Measurements from ENCODE around the gene NDUFV3.
"Not testable (repeated sequence)": the region's sequence is repeated elsewhere in the genome, so short reads cannot be mapped to it uniquely, and the experiment has no call there.

The NDUFV3 gene

GRCh38 chr21:42933137-42933970 lies 40.2 kb downstream of the NDUFV3 start:
- in situ Hi-C loops (cut with HindIII; ENCODE audit: low sequenced_read_pairs): loop anchor here (10.0 kb wide), 1 partner anchor 59 kb away; the partner anchor contains the start of gene WDR4

- in situ Hi-C loops (cut with HindIII; ENCODE audit: low sequenced_read_pairs): loop anchor here (10.0 kb wide), 1 partner anchor 59 kb away; the partner anchor contains the start of gene WDR4
Measured at GRCh38 chr21:42933973-42934372, 40.9 kb downstream of the NDUFV3 start.

GRCh38 chr21:42936360-42936759 lies 43.3 kb downstream of the NDUFV3 start:
- in situ Hi-C loops (cut with HindIII; ENCODE audit: low sequenced_read_pairs): loop anchor here (10.0 kb wide), 1 partner anchor 62 kb away; the partner anchor contains the start of gene WDR4

- in situ Hi-C loops (cut with HindIII; ENCODE audit: low sequenced_read_pairs): loop anchor here (10.0 kb wide), 1 partner anchor 62 kb away; the partner anchor contains the start of gene WDR4
Measured at GRCh38 chr21:42937034-42937940, 44.2 kb downstream of the NDUFV3 start.

GRCh38 chr21:42937960-42938605 lies 45.0 kb downstream of the NDUFV3 start:
- in situ Hi-C loops (cut with HindIII; ENCODE audit: low sequenced_read_pairs): loop anchor here (10.0 kb wide), 1 partner anchor 63 kb away; the partner anchor contains the start of gene WDR4

GRCh38 chr21:42938606-42938995 lies 45.5 kb downstream of the NDUFV3 start:
- in situ Hi-C loops (cut with HindIII; ENCODE audit: low sequenced_read_pairs): loop anchor here (10.0 kb wide), 1 partner anchor 64 kb away; the partner anchor contains the start of gene WDR4

- in situ Hi-C loops (cut with HindIII; ENCODE audit: low sequenced_read_pairs): loop anchor here (10.0 kb wide), 1 partner anchor 65 kb away; the partner anchor contains the start of gene WDR4
Measured at GRCh38 chr21:42939582-42940413, 46.7 kb downstream of the NDUFV3 start.

- in situ Hi-C loops (cut with HindIII; ENCODE audit: low sequenced_read_pairs): no loop called here
Measured at GRCh38 chr21:42941696-42942085, 48.6 kb downstream of the NDUFV3 start.

- in situ Hi-C loops (cut with HindIII; ENCODE audit: low sequenced_read_pairs): no loop called here
Measured at GRCh38 chr21:42942244-42942643, 49.1 kb downstream of the NDUFV3 start.

- in situ Hi-C loops (cut with HindIII; ENCODE audit: low sequenced_read_pairs): not testable (repeated sequence)
Measured at GRCh38 chr21:42949094-42949755, 56.1 kb downstream of the NDUFV3 start.

- in situ Hi-C loops (cut with HindIII; ENCODE audit: low sequenced_read_pairs): not testable (repeated sequence)
Measured at GRCh38 chr21:42951193-42951592, 58.1 kb downstream of the NDUFV3 start.

GRCh38 chr21:42956824-42957630 lies 63.9 kb downstream of the NDUFV3 start:
- in situ Hi-C loops (cut with HindIII; ENCODE audit: low sequenced_read_pairs): no loop called here

- in situ Hi-C loops (cut with HindIII; ENCODE audit: low sequenced_read_pairs): not testable (repeated sequence)
Measured at GRCh38 chr21:42958122-42958521, 65.0 kb downstream of the NDUFV3 start.

- in situ Hi-C loops (cut with HindIII; ENCODE audit: low sequenced_read_pairs): no loop called here
Measured at GRCh38 chr21:42959728-42960127, 66.6 kb downstream of the NDUFV3 start.

- in situ Hi-C loops (cut with HindIII; ENCODE audit: low sequenced_read_pairs): no loop called here
Measured at GRCh38 chr21:42962380-42963007, 69.4 kb downstream of the NDUFV3 start.

Measured in DLD1 (cell line).